Smooth muscle cell of the brain vasculature (primary cell): ENCODE results near the gene MFSD2B.
"Not testable (repeated sequence)": the region's sequence is repeated elsewhere in the genome, so short reads cannot be mapped to it uniquely, and the experiment has no call there.

Source experiments
- DNase-seq: peaks from one replicate; pipeline ENCODE4 v3.0.0-alpha.2; 2012; ENCODE audit warnings: low read depth, low spot score

MFSD2B gene

DNA sequence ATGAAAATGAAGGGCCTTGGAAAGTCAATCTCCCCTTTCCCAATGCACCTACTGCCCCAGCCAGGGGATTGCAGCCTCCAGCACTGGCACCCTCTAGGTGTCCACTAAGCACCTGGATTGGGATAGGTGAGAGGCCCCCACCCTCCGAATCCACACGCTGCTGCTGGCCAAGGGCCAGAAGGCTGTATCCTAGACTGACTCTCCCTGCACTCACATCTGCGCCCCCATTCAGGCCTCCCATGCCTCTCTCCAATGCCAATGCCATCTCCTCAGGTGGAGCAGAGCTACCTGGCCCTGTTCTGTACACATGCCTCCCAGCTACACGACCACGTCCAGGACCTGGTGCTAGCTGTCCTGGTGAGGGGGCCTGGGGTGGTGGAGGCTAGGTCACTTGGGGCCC lies 9.8 kb downstream of the MFSD2B start:
- no peak for DNase-seq

DNA sequence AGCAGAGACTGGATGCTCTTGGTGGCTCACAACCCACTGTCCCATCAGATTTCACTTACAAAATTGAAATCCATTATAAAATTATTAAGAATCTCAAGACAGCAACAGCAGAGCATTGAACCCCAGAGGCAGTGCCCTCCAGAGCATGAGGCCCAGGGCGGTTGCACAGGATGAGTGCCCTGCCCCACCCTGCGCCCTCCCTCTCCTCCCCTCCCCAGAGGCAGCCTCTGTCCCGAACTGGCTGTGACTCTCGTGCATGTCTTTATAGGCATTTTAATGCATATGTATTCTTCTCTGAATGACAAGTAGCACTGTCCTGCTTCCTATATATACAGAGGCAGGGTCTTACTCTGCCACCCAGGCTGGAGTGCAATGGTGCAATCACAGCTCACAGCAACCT lies 10.4 kb downstream of the MFSD2B start:
- no peak for DNase-seq

DNA sequence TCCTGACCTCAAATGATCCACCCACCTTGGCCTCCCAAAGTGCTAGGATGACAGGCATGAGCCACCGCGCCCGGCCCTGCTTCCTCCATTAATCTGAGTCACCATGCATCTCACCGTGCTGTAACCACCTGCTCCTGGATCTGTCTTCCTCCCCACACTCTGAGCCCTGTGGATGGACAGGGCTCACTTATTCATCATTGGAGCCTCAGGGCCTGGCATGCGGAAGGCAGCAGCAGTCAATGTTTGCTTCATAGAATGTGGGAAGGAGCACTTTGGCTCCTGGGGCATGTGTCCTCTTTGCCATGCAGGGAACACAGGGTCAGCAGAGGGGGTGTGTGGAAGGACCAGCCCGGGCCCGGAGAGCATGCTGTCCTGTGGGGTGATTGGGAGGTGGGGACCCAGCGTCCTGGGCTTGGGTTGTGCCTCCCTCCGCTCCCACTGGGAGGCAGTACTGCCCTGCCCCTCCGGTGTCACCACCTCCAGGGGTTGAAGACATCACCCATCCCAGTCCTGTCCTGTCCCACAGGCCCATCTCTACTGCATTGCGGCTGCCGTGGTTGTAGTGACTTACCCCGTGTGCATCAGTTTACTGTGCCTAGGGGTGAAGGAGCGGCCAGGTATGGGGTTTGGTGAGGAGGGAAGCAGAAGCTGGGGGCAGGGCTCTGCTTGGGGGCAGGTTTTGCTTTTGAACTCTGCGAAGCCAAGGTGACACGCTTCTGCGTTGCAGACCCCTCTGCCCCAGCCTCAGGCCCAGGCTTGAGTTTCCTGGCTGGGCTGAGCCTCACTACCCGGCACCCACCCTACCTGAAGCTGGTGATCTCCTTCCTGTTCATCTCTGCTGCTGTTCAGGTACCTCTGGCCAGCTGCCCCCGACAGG lies 11.5 kb downstream of the MFSD2B start:
- DNase-seq: no peak

DNA sequence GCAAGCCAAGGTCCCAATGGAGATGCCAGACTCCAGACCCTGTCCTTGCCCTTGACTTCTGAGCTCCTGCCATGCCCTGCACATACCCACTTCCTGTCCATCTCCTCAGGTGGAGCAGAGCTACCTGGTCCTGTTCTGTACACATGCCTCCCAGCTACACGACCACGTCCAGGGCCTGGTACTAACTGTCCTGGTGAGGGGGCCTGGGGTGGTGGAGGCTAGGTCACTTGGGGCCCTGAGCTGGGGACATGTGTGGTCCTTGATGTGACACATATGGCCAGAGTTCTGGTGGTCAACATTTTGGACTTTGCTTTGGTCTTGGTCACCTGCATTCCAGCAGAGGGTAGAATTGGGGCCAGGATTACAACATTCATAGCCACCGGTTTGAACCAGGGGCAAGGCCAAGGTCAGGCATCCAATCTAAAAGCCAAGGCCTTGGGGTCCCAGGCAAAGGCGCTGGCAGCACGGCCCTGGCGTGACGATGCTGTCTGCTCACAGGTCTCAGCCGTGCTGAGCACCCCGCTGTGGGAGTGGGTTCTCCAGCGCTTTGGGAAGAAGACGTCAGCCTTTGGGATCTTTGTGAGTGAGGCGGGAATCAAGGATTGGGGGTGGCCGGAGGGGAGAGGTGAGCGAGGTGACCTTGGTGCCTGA lies 12.6 kb downstream of the MFSD2B start:
- no peak for DNase-seq

DNA sequence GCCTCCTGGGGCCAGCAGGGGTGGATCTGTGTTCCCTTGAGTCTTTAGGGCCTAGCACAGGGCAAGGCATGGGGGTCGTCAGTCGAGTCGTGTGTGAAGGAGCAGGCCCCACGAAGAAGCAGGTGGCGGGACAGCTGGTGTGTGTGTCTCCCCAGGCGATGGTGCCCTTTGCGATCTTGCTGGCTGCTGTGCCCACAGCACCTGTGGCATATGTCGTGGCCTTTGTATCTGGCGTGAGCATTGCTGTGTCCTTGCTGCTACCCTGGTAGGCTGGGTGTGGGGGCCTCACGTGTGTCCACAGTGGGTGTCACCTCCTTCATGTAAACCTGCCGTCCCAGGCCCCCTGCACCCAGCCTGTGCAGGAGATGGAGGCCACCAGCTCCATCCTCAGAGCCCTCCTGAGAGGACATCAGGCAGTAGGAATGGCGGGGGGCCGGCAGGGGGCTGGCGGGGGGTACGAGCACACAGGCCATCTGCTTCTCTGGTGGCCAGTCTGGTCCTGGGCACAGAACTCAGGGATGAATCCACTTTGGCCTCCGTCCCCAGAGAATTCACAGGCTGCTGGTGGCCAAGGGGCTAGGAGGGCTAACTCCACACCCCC lies 13.2 kb downstream of the MFSD2B start:
- DNase-seq: no peak

DNA sequence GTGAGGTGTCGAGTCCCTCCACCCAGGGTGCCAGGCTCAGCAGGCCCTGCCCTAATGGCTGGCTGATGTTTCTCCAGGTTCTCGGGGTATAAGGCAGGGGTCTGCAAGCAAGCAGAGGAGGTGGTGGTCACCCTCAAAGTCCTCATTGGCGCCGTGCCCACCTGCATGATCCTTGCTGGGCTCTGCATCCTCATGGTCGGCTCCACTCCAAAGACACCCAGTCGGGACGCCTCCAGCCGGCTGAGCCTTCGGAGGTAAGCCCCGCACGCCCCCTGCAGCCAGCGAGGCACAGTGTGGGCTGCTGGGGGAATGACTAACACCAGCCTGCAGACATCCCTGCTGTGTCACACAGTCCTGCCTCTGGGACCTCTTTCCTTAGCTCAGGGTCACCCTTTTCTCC lies 14.1 kb downstream of the MFSD2B start:
- DNase-seq: no peak

DNA sequence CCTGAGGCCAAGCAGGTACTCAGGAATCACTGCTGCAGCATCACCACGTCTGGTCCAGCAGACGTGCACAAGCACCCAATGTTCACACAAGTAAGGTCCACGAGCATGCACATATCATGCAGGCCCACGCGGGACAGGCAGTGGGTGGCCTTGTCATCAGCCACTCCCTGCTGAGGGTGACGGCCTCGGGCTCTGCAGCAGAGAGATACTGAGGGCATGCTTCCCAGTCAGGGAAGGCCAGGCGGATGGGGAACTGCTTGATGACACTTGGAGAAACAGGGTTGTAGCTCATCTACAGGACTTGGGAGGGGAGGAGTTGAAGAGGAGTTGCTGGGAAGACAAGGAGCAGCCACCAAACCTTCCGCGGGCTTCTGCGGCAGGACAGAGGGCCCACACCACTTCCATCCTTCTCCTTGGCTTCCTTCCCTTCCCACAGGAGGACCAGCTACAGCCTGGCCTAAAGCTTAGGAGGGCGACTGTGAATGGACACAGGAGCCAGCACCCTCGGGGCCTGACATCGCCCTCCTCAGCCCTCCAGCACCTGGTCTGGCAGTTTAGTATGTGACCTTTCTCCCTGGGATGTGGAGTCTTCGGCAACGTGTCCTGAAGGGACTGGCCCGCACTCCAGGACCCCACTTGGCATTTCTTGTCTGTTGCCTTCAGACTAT lies 15.2 kb downstream of the MFSD2B start:
- no peak for DNase-seq

DNA sequence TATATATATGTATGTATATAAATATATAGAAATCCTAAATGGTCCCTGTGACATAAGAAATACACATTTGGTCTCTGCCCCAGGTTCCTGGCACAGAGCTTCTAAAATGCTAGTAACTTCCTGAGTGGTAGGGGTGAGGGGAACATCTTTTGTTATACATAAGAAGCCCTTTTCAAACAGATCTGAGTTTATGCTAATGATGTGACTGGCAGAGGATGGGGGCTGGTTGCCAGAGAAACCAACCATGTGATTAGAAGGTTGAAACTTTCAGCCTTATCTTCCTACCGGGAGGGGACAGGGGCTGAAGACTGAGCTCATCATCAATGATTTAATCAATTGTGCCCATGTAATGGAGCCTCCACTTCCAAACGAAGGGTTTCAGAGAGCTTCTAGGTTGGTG lies 16.3 kb downstream of the MFSD2B start:
- no peak for DNase-seq

DNA sequence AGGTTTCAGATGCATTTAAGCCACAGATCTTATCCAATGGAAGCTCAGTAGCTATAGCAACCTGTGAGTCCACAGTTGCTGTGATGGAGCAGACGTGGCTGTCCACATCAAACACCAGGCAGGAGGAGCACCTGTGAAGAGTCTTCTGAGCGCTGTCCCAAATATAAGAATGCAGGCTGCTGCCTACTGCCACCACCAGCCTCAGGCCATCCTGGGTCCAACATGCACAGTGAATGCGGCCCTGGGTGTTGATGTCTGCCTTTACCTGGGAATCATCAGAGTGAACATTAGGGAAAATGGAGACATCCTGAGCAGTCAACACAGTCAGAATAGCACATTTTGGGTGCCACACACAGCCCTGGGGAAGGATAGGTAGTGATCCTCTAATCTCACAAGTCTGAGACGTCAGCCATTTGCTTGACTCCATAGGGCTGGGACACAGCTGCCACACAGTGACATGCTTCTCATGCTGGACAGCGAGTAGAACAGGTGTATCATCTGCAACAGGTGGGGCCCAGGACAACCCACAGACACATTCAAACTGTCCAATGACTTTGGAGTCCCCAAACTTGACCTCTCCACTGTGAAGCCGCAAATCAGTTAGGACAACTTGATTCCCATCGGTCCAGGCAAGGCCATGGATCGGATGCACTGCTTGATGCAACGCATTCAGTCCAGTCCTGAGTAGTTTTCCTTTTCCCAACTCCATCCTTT lies 29.1 kb downstream of the MFSD2B start:
- no peak for DNase-seq

DNA sequence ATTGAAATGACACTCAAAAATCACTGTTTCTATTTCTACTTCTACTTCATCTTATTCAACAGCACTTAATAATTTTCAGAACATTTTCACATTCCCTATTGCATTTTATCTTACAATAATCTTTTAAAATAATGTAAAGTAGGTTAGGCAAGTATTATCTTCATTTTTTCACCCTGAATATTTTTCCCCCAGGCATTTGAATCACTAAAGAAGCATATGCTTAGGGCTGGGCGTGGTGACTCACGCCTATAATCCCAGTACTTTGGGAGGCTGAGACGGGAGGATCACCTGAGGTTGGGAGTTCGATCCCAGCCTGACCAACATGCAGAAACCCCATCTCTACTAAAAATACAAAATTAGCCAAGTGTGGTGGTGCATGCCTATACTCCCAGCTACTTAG lies 30.6 kb downstream of the MFSD2B start:
- no peak for DNase-seq

DNA sequence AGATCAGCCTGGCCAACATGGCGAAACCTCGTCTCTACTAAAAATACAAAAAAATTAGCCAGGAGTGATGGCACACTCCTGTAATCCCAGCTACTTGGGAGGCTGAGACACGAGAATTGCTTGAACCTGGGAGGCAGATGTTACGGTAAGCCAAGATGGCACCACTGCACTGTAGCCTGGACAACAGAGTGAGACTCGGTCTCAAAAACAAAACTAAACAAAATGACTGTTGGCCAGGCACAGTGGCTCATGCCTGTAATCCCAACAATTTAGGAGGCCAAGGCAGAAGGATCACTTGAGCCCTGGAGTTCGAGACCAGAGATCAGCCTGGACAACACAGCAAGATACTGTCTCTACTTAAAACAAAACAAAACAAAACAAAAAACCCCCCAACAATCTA lies 33.2 kb downstream of the MFSD2B start:
- not testable (repeated sequence) for DNase-seq

DNA sequence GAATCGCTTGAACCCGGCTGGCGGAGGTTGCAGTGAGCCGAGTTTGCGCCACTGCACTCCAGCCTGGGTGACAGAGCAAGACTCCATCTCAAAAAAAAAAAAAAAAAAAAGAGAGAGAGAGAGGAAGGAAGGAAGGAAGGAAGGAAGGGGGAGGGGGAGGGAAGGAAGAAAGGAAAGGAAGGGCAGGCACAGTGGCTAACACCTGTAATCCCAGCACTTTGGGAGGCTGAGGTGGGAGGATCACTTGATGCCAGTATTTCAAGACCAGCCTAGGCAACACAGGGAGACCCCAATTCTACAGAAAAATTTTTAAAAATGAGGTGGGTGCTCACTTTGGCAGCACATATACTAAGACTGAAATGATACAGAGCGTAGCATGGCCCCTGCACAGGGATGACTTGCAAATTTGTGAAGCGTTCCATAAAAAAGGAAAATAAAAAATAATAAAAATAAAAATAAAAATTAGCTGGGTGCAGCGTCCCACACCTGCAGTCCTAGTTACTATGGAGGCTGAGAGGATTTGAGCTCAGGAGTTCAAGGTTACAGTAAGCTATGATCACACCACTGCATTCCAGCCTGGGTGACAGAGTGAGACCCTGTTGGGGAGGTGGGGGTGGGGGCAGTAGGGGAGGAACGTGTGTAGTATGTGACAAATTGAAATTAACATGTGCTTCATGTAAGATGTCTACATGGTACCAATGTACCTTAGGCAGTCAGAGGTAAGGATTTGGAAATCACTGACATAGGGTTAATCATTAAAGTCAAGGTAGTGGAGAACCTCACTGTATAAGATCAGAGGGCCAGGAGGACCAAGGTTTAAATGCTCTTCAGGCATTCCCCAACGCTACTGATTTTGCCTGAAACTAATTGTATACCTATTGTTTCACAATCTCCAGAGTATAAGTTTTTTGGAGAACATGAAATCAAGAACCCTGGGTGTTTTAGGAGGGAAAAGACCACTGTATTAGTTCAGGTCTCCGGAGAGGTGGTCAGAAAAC lies 35.9 kb downstream of the MFSD2B start:
- no peak for DNase-seq

DNA sequence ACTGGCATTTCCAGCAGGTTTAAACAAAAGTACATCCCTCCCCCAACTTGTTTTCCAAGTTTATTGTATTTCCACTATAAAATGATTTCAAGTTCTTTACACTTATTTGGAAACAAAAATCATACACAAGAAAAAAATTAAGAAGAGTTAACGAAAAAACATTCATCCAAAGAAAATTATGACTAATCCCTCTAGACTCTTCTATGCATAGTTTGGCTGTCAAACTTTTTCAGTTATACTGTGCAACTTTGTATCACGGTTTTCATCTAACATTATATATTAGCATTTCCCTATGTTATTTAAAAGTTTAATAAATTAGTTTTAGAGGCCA lies 36.7 kb downstream of the MFSD2B start:
- DNase-seq: no peak

DNA sequence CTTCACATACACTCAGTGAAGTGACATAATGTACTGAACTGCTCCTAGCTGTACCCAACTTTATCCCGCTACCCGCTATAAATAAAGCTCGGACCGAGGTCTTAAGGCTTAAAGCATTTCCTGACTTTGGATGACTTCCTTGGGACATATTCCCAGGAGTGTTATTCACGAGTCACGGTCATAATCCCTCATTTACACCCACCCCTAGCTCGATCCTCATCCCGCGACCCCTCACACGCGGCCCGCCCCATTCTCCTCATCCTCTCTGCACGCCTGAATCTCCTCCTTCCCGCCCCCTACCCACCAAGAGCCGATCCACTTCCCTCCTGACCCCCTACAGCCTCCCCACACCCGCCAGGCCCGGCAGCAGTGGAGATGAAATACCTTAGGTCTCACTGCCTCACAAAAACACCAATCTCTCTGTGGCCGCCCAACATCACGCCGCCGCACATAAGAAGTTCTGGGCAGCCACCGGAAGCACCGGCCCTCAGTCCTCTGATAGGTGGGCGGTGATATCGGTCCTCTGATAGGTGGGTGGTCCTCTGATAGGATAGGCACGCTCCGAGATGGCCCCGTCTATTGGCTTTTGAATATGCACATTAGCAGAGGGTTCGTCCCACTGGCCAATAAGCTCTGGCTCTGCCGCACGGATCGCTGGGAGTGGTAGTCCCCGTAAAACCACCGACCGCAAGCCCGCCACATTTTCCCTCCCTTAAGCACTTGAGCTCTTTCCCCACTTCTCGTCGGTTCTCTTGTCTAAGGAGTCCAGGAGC lies 37.2 kb downstream of the MFSD2B start, which contains the start of gene WDCP:
Gene WDCP, minus strand, starts transcription at position 462 of the 773 bp plus-strand sequence. CDS start 7,897 bp downstream, outside the sequence.
- DNase-seq: peak; percentile 95

DNA sequence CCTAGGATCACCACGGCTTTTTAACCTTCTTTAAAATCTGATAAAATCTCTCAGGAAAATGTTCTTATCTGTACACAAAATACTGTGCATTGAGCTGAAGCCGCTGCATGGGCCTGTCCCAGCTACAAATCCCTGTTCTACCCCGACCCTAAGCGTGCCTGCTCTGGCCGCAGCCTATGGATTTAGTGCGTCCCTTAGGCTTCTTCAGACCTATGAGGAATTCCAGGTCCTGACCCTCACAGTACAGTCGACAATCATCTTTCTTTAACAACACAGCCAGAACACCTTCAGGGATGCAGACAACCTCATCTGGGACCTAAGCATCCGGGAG lies 37.8 kb downstream of the MFSD2B start:
- DNase-seq: no peak

DNA sequence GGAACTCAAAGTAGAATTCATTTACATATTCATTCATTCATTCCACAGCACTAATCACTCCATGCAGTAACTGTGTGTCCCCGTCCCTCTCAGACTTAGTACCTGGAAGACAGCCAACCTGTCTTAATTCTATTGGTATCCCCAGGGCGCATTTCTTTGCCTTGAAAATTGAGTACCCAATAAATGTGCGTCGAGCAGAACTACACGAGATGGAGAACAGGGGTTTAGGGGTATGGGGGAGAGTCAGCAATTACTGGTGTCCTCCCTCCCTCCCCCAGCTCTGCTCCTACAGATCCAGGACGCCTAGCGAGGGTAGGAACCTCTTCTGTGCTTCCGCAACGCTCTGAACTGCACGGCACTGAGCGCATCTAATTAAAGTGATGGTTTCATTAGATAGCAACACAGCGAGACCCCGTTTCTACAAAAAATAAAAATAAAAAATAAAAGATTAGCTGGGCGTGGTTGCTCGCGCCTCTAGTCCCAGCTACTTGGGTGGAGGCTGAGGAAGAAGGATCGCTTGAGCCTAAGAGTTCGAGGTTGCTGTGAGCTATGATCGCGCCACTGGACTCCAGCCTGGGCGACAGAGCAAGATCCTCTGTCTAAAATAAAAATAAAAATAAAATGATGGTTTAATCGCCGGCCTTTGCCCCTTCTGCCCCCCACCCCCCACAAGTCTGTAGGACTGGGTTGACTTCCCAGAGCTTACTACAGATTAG lies 39.0 kb downstream of the MFSD2B start:
- no peak for DNase-seq

DNA sequence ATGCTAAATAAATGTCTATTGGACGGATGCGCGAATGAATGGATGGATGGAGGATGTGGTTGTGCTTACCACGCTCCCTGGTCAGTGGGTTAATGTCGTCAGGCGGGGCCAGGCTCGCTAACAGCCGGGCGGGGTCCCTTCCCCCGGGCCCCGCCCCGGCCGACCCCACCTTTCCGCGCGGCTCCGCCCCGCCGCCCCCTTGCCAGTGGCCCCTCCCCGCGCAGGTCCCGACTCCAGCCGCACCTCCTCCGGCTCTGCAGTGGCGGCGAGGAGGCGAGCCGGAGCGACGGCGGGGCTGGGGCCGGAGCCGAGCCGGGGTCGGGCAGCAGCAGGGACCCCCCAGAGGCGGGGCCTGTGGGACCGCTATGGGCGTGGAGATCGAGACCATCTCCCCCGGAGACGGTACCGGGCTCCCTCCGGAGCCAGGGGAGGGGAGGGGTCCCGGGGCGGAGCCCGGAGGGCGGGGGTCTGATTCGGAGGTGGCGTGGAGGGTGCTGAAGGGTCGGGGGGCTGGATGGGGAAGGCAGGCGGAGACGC lies 39.7 kb downstream of the MFSD2B start, which contains the start of gene FKBP1B:
Gene FKBP1B, plus strand, starts transcription at position 257 of the 537 bp plus-strand sequence. Its CDS starts 109 bp downstream, at position 366.
- no peak for DNase-seq
